ENCODE results near the gene KIAA1217.
"Not testable (repeated sequence)": the region's sequence is repeated elsewhere in the genome, so short reads cannot be mapped to it uniquely, and the experiment has no call there.

The KIAA1217 gene

DNA sequence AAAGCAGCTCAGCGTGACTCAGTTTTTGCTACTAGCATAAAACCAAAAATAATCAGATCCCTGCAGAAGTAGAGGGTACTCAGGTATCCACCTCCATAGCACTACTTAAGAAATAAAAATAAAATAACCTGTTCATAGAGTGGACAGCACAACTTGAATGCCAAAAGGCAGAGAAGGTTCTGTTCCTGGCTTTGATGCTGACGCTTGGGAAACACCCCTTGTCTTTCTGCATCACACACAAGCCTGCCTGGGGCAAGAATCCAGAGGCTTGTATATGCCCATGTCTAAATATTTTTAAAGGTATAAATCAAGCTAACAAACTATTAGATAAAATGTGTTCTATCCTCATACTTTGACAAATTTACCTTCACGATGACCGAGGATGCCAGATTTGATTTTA lies 207.3 kb downstream of the KIAA1217 start:
- DNase-seq: no peak

DNA sequence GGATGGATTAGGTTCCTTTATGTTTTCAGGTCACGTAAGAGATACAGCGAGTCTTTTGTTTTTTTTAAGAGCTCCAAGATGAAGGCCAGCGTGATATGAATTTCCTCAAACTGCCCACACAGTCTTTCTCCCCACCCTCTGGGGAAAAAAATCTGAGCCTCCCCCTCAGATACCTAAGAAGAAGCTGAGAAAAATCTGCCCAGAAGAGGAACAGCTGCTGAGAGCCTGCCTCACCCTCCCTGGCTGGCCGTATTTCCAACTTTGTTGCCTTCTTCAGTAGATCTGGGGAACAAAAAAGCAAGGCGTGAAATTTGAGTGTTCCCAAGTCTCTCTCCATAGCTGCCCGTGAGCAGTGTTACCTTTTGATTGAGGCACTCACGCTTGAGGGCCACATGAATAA lies 208.1 kb downstream of the KIAA1217 start:
- DNase-seq: no peak

DNA sequence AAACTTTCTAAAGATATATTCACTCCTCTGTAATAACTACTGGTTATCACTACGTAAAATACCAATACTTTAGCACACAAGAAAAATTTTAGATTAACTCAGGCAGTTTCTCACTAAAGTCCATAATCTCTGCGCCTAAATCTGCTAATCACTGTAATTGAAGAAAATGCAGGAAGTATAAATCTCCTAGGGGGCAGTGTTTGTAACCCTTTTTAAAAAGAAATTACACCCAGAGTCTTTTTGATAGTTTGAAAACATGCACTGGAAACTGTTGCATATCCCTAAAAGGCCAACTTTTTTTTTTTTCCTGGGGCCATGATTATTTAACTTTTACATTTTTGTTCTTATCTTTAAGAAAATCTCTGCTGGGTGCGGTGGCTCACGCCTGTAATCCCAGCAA lies 209.6 kb downstream of the KIAA1217 start:
- DNase-seq: peak; percentile 17

DNA sequence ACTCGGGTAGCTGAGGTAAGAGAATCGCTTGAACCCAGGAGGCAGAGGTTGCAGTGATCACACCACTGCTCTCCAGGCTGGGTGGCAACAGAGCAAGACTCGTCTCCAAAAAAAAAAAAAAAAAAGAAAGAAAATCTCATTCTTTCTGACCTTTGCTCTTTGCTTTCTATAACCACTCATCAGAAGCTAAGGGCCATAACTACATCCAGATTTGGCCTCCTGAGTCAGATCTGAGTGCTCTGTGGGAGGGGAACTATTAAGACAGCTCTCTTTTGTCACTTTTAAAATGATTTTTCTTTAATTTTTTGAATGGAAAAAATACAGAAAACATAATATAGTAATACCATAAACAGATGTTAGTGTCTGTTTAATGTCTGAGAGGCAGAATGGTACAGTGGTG lies 210.1 kb downstream of the KIAA1217 start:
- peak; percentile 15 for DNase-seq

DNA sequence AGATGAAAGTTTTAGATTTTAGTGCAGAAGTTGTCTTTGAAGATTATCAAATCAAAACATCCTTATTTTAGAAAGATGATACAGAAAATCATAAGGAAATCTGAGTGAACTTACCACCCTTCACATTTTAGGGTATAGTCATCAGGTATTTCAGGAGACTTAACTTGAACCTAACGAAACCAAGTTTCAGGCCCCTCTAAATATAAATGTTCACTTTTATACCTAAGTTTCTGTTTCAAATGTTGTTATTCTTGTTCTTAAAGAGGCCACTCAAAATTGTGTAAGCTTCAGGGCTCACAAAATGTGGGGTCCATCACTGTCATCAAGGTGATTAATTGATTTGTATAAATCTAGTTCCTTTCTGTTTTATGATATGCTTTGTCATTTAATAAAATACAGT lies 216.2 kb downstream of the KIAA1217 start:
- DNase-seq: no peak

DNA sequence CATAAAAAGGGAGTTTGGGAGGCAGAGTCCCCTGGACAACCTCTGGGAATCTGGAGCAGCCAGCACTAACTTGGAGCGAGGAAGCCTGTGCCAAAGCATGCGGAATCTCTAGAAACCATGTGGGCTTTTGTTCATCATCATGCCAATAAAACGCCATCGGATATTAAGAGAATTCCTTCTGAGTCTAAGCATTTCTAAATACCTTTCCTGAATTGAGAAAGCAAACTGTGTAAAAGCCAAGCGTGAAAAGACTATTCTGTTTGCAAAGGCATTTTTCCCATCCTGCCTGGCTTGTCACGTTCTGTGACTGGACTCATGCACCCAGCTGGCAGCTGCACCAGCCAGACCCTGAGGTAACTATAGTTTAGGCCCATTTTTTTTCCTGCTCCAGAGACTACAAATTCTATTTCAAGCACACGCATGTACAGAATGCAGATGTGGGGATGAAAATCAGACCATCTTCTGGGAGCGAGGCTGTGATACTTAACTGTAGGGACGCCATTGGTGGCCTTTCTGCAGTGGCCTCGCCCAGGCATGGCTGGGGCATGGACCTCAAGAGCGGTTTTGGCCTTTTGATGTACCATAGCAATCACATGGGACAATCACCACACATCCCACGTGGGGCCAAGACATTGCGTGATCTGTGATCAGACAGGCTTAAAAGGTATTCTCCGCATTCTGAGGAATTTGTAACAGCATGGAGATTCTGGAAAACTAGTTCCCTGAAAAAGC lies 218.9 kb downstream of the KIAA1217 start:
- DNase-seq: no peak

DNA sequence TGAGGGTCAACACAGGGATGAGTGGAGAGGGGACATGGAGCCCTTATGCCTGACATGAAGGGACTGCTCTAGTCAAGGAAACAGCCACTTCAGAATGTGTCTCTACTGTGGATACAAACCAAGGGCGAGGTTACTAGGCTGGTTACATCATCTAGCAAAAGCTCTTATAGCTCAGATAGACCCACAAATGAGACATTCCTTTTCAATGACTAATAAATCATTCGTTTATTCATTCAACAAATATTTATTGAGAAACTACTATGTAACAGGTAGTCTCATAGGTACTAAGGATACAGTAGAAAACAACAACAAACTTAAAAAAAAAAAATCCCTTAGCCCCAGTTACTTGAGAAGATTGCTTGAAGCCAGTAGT lies 219.5 kb downstream of the KIAA1217 start:
- DNase-seq: peak; percentile 68

DNA sequence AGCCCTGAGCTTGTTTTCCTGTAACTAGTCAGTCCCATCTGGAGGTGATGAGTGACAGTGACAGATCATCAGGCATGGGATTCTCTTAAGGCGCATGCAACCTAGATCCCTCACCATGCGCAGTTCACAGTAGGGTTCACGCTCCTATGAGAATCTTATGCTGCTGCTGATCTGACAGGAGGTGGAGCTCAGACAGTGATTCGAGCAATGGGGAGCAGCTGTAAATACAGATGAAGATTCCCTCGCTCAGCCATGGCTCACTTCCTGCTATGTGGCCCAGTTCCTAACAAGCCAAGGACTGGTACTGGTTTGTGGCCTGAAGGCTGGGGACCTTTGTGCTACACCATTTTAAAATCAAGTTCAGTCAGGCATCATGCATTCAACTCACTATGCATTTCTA lies 221.7 kb downstream of the KIAA1217 start:
- DNase-seq: no peak

DNA sequence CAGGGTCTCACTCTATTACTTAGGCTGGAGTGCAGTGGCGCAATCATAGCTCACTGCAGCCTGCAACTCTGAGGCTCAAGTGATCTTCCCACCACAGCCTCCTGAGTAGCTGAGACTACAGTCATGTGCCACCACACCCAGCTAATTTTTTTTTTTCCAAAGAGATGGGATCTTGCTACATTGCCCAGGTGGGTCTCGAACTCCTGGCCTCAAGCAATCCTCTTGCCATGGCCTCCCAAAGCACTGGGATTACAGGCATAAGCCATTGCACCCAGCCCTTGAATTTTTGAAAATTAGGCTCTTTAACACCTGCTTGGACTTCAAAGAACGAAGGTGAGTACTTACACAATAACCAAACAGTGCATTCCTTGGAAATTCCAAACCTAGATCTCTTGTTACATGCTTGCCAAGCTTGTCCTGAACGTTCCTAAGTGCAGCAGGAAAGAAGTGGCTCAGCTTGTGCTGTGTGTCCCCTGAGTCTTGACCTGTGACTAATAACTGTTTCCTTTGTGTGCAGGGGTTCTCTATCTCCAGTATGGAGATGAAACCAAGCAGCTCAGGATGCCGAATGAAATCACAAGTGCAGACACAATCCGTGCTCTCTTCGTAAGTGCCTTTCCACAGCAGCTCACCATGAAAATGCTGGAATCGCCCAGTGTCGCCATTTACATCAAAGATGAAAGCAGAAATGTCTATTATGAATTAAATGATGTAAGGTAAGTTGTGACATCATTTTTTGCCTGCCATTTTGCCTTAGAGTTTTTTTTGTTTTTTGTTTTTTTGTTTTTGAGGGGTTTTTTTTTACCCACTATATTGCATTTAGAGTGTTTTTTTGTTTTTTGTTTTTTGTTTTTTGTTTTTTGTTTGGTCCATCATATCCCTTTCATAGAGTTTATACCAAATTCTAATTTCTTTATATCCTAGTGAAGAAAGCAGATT lies 223.8 kb downstream of the KIAA1217 start:
- peak; percentile 30 for DNase-seq

DNA sequence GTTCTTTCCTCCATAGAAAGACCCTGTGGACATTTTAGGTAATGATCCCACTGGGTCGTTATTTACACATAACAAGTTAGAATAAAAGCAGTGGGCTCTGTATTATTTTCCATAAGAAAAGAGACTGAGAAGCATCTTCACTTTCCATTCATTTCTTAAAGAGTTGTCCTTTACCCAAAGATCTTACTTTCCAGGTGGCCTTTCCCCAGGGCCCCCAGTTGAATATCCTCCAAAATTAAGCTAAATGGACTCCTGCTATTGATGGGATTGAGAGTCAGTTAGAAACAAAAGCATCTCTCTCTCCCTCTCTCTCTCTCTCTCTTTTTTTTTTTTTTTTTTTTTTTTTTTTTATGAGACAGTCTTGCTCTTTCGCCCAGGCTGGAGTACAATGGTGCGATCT lies 224.8 kb downstream of the KIAA1217 start:
- DNase-seq: no peak

DNA sequence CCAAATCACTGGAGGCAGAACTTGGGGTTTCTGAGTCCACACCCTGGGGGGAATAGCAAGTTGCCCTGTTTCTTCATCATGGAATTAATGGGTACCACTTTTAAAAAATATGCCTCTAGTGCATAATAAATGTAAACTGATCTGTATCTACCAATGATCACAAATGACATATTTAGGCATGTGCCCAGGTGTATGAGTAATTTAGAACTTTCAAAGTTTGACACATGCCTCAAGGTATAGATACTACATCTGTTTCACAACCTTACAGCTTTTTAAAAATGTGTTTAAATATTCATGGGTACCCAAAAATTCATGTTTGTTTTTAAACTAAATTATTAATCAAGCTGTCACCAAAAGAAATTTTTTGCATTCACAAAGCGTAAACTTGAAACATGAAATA lies 226.0 kb downstream of the KIAA1217 start:
- DNase-seq: no peak

DNA sequence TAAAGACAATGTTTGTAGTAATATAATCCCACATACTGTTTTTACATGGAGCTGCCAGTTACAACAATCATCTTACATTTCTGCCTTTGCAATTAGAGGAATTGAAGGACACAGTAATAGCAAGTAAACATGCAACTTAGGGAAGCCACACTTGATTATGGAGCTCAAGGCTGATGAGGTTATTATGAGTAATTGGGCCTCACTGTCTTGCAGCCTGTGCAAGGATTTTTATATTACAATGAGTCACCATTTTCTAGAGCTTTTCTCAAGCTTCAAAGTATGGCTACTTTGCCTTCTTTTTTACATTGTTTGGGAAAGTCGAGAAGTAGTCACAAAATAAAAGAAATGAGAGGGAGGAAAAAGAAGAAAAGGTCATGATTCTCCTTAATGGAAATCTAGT lies 226.4 kb downstream of the KIAA1217 start:
- no peak for DNase-seq

DNA sequence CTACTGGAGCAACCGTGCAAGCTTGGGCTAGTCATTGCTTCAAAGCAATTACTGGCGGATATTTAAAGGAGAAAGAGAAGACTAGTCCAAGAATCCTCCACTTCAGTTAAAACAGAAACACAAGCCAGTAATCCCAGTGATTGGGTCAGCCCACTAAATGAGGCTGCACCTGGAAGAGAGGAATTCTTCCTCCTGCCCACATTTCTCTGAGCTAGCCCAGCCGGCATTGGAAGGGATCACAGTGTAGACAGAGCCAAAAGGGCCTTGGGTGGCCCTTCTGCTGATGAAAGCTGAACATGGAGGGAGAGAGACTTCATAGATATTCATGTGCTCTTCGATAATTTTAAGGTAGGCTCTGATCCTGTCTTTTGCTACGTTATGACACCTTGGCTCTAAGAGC lies 228.4 kb downstream of the KIAA1217 start:
- no peak for DNase-seq

DNA sequence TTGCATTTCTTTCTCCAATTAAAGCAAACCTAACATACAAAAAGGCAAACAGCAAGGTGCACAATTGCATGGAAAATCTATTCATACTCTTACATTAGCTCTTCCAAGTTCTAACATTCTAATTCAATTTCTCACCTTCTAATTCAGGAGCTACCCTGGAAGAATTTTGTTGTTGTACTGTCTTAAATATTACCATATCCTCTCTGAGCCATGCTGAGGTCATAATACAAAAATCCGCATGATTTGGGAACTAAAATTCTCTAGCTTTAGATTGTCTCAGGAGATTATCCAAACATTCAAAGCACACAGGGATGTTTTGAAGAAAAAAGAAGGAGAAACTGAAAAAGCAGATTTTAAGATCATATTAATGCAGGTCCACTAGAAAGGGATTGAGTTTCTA lies 229.9 kb downstream of the KIAA1217 start:
- no peak for DNase-seq

DNA sequence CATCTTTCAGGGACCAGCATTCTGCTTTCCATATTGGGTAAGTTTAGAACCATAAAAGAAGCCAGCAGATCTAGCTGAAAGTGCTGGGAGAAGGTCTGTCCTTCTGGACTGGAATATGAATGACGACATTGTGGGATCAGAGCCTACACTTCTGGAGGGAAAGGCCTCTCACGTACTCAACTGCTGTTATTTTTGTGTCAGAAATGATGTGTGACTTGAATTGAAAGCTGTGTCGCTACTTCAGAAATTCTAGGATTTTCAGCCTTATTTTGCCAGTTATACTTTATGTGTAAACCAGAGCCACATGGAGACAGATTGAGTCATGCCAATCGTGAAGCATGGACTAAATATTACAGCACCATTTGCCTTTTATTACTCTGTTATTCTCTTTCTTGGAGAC lies 231.0 kb downstream of the KIAA1217 start:
- DNase-seq: no peak

DNA sequence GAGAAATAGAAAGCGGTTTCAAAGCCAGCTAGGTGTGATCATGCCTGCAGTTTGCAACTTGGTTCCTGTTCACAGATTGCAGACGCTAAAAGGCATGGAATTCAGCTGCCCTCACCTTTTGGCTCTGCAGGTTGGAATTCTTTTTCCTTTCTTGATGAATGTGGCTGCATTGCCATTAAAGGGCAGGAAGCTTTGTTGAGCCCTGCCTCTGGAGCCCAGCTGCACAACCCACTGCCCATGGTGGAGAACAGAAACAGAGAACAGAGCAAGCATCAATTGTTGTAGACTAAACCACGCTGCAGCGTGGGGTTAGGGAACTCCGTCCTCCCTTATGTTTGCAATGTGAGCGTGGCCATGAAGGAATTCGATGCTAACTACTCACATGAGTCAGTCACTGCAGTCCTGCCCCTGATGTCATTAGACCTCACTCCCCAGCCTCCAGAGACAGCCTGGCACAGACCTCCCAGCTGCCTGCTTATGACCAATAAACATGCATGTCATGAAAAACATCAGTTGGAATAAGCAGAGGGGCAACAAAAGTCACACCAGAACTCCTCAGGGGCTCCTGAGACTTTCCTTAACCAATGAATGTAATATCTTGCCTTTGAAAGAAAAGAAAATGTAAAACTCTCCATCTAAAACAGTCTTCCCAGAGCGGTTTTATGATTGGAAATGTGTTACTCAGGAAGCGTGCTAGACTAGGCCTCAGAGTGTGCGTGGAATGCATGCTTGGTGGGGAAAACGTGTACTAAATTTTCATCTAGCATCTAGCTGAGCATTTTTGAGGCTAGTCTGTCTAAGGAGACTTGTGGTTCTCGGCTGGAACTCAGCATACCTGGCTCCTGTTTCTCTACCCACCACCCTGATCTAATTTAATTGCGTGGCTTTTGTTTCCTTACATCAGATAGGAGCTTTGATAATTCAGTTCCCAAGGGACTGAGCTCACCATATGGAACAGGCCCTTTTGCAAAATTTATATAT lies 232.2 kb downstream of the KIAA1217 start:
- no peak for DNase-seq

DNA sequence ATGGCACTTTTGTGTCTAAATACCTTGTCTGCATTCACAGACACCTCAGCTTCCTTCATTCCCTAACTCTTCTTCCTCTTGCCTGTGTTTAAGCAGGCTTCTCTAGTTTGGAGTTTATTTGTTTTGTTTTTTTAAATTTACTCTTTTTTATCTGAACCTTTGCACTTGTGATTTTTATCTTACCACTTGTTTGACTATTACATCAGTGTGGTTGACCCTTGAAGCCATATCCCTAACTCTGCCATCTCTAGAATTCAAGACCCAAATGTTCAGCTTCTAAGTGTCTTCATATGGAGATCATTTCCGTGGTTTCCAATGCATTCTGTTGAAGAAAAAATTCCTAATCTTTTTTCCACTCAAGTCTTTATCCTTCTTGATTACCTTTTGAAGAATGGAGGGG lies 233.3 kb downstream of the KIAA1217 start:
- no peak for DNase-seq

DNA sequence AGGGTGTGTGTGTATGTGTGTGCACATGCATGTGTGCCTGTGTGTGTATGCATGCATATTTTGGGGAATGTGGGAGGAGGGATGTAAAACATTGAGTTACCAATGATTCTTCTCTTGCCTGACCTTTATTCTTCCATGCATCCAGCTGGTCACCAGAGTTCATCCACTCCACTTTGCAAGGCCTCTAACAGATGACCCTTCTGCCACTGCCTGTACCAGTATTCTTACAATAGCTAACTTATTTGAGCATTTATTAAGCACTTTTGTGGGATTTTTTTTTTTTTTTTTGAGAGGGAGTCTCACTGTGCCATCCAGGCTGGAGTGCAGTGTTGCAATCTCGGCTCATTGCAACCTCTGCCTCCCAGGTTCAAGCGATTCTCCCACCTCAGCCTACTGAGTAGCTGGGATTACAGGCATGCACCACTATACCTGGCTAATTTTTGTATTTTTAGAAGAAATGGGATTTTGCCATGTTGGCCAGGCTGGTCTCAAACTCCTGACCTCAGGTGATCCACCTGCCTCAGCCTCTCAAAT lies 233.8 kb downstream of the KIAA1217 start:
- DNase-seq: not testable (repeated sequence)

DNA sequence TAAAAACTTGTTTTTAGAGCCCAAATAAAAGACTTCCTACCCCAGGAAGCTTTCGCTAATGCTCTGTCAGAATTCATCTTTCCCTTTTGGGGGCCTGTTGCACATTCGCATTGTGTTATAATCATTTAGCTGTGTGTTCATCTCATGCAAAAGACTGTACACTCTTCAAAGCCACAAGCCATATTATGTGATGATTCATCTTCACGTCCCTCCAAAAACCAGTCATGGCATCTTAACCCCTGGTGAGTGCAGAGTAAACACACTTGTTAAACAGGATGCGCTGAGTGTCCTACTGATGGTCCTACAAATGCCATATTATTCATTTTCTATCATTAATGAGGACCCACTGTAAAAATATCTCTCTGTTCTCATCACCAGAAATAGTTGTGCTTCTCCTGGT lies 235.4 kb downstream of the KIAA1217 start:
- peak; percentile 97 for DNase-seq

DNA sequence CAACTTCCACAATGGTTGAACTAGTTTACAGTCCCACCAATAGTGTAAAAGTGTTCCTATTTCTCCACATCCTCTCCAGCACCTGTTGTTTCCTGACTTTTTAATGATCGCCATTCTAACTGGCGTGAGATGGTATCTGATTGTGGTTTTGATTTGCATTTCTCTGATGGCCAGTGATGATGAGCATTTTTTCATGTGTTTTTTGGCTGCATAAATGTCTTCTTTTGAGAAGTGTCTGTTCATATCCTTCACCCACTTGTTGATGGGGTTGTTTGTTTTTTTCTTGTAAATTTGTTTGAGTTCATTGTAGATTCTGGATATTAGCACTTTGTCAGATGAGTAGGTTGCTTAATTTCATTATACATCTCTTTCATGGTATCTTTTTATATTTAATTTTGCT lies 237.0 kb downstream of the KIAA1217 start:
- DNase-seq: not testable (repeated sequence)

DNA sequence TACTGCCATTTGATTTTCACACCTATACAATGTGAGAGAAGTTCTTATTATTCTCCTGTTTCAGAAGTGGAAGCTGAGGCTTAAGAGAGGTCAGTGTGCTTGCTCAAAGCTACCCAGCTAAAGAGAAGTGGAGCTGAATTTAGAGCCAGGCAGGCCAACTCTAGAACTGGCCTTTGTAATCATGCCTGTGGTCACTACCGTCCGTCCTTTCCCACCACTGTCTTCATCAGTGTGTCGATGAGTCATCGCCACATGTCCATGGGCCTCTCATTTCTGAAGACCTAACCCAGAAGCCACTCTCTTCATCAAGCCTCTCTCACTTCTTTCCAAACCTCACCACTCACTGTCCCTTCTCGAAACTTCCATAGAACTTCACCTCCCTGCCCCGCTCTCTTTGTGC lies 237.8 kb downstream of the KIAA1217 start:
- peak; percentile 69 for DNase-seq

DNA sequence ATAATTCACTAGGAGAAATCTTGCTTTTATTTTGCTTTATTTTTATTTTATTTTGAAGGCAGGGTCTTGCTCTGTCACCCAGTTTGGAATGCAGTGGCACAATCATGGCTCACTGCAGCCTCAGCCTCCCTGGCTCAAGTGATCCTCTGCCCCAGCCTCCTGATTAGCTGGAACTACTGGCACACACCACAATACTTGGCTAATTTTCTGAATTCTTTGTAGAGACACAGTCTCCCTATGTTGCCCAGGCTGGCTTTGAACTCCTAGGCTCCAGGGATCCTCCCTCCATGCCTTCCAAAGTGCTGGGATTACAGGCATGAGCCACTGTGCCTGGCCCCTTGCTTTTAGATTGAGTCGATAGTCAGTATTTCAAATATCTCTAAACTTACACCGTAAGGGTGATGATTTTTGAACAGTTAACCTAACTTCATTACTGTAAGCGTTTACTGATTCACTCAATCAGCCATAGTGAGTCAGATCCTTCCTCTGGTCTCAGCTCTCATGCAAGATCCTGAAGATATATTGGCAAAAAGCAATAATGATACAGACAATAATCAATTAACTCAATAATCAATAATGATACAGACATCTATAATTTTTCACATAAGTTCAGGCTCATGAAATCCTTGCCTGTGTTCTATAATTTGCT lies 239.5 kb downstream of the KIAA1217 start:
- DNase-seq: no peak

Data from DMS53 (cell line).